K562 (cell line): ENCODE results near the gene CEBPE. TPM values are rescaled to one million over a fixed set of nuclear protein-coding genes. Genes with fewer than 3 reads are reported as not detected.
A peak's percentile ranks its signal among the peaks of the same experiment; 100 is the strongest.

Experiments
- CXXC5 ChIP-seq: fragments of 250-450 bp; sonication (Bioruptor Pico); IDR thresholded peaks from 2 replicates; pipeline ENCODE4 v1.8.0; 2022; ENCODE audit warnings: inconsistent platforms, mild to moderate bottlenecking, moderate library complexity
- DPF2 ChIP-seq: fragments of 450-650 bp; IDR thresholded peaks from 2 replicates; pipeline ENCODE4 v1.6.1; 2016
- FOXJ3 ChIP-seq: sonication (generic); formaldehyde crosslinking; IDR thresholded peaks from 2 replicates; pipeline ENCODE4 v1.4.0; 2020; ENCODE audit warnings: mild to moderate bottlenecking, missing genetic modification reagents
- GATA2 ChIP-seq: sonication (generic); formaldehyde crosslinking; IDR thresholded peaks from 2 replicates; pipeline ENCODE4 v1.4.0; 2020; ENCODE audit warnings: mild to moderate bottlenecking, missing genetic modification reagents
- HNRNPH1 ChIP-seq: fragments of 200-400 bp; formaldehyde crosslinking; optimal IDR thresholded peaks from 2 replicates; pipeline ENCODE3; 2017; ENCODE audit warnings: low read depth, mild to moderate bottlenecking, low read length, moderate library complexity
- KLF13 ChIP-seq: fragments of 450-650 bp; IDR thresholded peaks from 2 replicates; pipeline ENCODE4 v1.6.1; 2016; ENCODE audit warnings: missing genetic modification characterization, low read depth, mild to moderate bottlenecking, missing compliant biosample characterization, moderate library complexity, borderline replicate concordance
- MEF2D ChIP-seq: conservative IDR thresholded peaks from 2 replicates; pipeline ENCODE4 v1.6.1; 2016; ENCODE audit warnings: low read depth, missing genetic modification characterization, missing compliant biosample characterization
- NONO ChIP-seq, 2 experiments: fragments of 200-400 bp in 1 of 2; fragments of 450-650 bp in 1 of 2; formaldehyde crosslinking in 1 of 2; IDR thresholded peaks; 2 replicates each; pipeline ENCODE4 v1.6.1; 2017; ENCODE audit warnings: low read depth in 2 of 2, mild to moderate bottlenecking in 2 of 2, moderate library complexity in 2 of 2, low read length in 1 of 2
- POLR3G ChIP-seq: IDR thresholded peaks from 2 replicates; pipeline ENCODE4 v1.6.1; 2011; ENCODE audit not compliant: insufficient read length, insufficient replicate concordance; ENCODE audit errors: extremely low read depth
- PURB ChIP-seq: sonication (generic); formaldehyde crosslinking; IDR thresholded peaks from 2 replicates; pipeline ENCODE4 v1.9.0; 2021; ENCODE audit warnings: low read depth, mild to moderate bottlenecking, missing genetic modification reagents
- SIRT6 ChIP-seq: IDR thresholded peaks from one replicate; pipeline ENCODE4 v1.6.1; 2012; ENCODE audit warnings: low read depth, mild to moderate bottlenecking, control low read depth, inconsistent platforms, low read length, moderate library complexity
- SMARCA4 ChIP-seq: fragments of 450-650 bp; IDR thresholded peaks from 2 replicates; pipeline ENCODE4 v1.6.1; 2016
- TRIM28 ChIP-seq: fragments of 450-650 bp; IDR thresholded peaks from 2 replicates; pipeline ENCODE4 v1.6.1; 2017
- ZKSCAN1 ChIP-seq: fragments of 150-350 bp; IDR thresholded peaks from 2 replicates; pipeline ENCODE4 v1.6.1; 2016; ENCODE audit warnings: low read depth, low read length
- ZKSCAN3 ChIP-seq: fragments of 250-450 bp; sonication (Bioruptor Pico); IDR thresholded peaks from 2 replicates; pipeline ENCODE4 v1.4.0; 2020
- ZNF41 ChIP-seq: fragments of 250-450 bp; sonication (Bioruptor Pico); conservative IDR thresholded peaks from 2 replicates; pipeline ENCODE4 v1.4.0; 2020; ENCODE audit warnings: mild to moderate bottlenecking
- ZNF445 ChIP-seq: fragments of 250-450 bp; sonication (Bioruptor Pico); IDR thresholded peaks from 2 replicates; pipeline ENCODE4 v1.4.0; 2020; ENCODE audit warnings: low read depth, mild to moderate bottlenecking, moderate library complexity
- ZNF507 ChIP-seq: conservative IDR thresholded peaks from 2 replicates; pipeline ENCODE4 v1.6.1; 2017; ENCODE audit warnings: missing genetic modification characterization, missing compliant biosample characterization
- polyA plus RNA-seq, 8 experiments: library from polyadenylated mRNA; depleted of rRNA in 4 of 8; stranded (reverse) in 5 of 8; unstranded in 3 of 8; fragments of >200 nt; fragmentation: Nextera tagmentation in 2 of 8; fragmentation: Illumina TruSeq in 1 of 8; extraction: Ambion mirVana in 2 of 8; extraction: Trizol in 1 of 8; gene quantifications; 2 replicates each; pipeline versions ENCODE4 v1.2.1 to v1.2.3, GENCODE V29; 2011 to 2014; ENCODE audit warnings: inconsistent platforms in 1 of 8, missing spikeins in 1 of 8
- total RNA-seq, 7 experiments: library from RNA; depleted of rRNA in 6 of 7; stranded (reverse); fragments of >200 nt in 6 of 7; fragmentation: Illumina TruSeq in 2 of 7; extraction: Trizol in 2 of 7; gene quantifications; 2 replicates each; pipeline versions ENCODE4 v1.2.1 to v1.2.3, GENCODE V29; 2011 to 2021; ENCODE audit warnings: low replicate concordance in 1 of 7
- TF ChIP-seq, protein P1 (sequence below): sonication (generic); formaldehyde crosslinking; IDR thresholded peaks from 2 replicates; pipeline ENCODE4 v1.8.0; 2023; ENCODE audit warnings: mild to moderate bottlenecking, missing genetic modification reagents
- TF ChIP-seq, protein P2 (sequence below): sonication (generic); IDR thresholded peaks from 2 replicates; pipeline ENCODE4 v1.6.1; 2016
- TF ChIP-seq, protein P3 (sequence below): fragments of 200-800 bp; sonication (Bioruptor generic); IDR thresholded peaks from 2 replicates; pipeline ENCODE4 v1.6.1; 2016; ENCODE audit warnings: missing genetic modification characterization, missing compliant biosample characterization

The CEBPE gene
- total and polyA plus RNA-seq, 9 of the 15 experiments (the other 6 are each of a cell fraction or from before 2014, with no cell fraction given): 0.09 to 0.15 (median 0.13) TPM; not detected in 6

DNA sequence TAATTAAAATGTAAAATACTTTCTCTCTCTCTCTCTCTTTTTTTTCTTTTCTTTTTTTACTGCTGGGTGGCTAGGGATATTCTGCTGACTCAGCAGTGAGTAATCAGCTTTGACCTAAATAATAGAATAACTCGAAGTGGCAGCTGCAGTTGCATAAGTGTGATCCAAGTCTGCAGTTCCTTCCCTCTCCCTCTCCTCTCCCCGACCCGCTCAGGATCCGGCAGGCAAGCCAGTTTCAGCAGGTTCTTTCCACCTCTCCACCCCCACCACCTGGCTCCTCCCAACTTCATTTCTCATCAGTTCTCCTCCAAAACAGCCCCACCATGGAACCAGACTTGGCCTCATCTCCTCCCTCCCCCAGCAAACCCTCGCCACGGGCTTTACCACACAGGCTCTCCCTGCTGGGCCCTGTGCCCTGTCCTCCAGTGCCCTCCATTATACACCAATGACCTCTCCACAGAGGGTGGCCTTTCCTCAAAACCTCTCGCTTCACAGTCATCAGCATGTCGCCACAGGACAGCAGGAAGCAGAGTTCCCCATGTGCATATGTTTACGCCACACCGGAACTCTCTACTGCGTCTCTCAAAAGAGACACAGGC, 42.0 kb upstream of the CEBPE start (continued):
- TF ChIP-seq, protein P1, sequence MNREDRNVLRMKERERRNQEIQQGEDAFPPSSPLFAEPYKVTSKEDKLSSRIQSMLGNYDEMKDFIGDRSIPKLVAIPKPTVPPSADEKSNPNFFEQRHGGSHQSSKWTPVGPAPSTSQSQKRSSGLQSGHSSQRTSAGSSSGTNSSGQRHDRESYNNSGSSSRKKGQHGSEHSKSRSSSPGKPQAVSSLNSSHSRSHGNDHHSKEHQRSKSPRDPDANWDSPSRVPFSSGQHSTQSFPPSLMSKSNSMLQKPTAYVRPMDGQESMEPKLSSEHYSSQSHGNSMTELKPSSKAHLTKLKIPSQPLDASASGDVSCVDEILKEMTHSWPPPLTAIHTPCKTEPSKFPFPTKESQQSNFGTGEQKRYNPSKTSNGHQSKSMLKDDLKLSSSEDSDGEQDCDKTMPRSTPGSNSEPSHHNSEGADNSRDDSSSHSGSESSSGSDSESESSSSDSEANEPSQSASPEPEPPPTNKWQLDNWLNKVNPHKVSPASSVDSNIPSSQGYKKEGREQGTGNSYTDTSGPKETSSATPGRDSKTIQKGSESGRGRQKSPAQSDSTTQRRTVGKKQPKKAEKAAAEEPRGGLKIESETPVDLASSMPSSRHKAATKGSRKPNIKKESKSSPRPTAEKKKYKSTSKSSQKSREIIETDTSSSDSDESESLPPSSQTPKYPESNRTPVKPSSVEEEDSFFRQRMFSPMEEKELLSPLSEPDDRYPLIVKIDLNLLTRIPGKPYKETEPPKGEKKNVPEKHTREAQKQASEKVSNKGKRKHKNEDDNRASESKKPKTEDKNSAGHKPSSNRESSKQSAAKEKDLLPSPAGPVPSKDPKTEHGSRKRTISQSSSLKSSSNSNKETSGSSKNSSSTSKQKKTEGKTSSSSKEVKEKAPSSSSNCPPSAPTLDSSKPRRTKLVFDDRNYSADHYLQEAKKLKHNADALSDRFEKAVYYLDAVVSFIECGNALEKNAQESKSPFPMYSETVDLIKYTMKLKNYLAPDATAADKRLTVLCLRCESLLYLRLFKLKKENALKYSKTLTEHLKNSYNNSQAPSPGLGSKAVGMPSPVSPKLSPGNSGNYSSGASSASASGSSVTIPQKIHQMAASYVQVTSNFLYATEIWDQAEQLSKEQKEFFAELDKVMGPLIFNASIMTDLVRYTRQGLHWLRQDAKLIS (CRISPR knock-in tag): no peak
- TF ChIP-seq SIRT6 (no peak), PURB (no peak), MEF2D (tag) (no peak), TRIM28 (peak; percentile 46; the same call in 1 of the 2 replicates), HNRNPH1 (no peak), KLF13 (tag) (no peak), POLR3G (no peak), ZKSCAN1 (no peak), NONO (IDR thresholded peaks at IDR 0.05; ENCODE audit: low read depth in 2 of 2, low read length in 1 of 2) (no peak), CXXC5 (CRISPR knock-in tag) (peak; percentile 40; the same call in 1 of the 2 replicates), ZNF445 (no peak), ZNF41 (CRISPR knock-in tag) (no peak), ZKSCAN3 (CRISPR knock-in tag) (no peak), SMARCA4 (peak; percentile 83; the same call in 1 of the 2 replicates), DPF2 (peak; percentile 91), GATA2 (no peak), FOXJ3 (CRISPR knock-in tag) (no peak), ZNF507 (tag) (no peak)
- TF ChIP-seq, protein P2, sequence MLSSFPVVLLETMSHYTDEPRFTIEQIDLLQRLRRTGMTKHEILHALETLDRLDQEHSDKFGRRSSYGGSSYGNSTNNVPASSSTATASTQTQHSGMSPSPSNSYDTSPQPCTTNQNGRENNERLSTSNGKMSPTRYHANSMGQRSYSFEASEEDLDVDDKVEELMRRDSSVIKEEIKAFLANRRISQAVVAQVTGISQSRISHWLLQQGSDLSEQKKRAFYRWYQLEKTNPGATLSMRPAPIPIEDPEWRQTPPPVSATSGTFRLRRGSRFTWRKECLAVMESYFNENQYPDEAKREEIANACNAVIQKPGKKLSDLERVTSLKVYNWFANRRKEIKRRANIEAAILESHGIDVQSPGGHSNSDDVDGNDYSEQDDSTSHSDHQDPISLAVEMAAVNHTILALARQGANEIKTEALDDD: no peak
- TF ChIP-seq, protein P3, sequence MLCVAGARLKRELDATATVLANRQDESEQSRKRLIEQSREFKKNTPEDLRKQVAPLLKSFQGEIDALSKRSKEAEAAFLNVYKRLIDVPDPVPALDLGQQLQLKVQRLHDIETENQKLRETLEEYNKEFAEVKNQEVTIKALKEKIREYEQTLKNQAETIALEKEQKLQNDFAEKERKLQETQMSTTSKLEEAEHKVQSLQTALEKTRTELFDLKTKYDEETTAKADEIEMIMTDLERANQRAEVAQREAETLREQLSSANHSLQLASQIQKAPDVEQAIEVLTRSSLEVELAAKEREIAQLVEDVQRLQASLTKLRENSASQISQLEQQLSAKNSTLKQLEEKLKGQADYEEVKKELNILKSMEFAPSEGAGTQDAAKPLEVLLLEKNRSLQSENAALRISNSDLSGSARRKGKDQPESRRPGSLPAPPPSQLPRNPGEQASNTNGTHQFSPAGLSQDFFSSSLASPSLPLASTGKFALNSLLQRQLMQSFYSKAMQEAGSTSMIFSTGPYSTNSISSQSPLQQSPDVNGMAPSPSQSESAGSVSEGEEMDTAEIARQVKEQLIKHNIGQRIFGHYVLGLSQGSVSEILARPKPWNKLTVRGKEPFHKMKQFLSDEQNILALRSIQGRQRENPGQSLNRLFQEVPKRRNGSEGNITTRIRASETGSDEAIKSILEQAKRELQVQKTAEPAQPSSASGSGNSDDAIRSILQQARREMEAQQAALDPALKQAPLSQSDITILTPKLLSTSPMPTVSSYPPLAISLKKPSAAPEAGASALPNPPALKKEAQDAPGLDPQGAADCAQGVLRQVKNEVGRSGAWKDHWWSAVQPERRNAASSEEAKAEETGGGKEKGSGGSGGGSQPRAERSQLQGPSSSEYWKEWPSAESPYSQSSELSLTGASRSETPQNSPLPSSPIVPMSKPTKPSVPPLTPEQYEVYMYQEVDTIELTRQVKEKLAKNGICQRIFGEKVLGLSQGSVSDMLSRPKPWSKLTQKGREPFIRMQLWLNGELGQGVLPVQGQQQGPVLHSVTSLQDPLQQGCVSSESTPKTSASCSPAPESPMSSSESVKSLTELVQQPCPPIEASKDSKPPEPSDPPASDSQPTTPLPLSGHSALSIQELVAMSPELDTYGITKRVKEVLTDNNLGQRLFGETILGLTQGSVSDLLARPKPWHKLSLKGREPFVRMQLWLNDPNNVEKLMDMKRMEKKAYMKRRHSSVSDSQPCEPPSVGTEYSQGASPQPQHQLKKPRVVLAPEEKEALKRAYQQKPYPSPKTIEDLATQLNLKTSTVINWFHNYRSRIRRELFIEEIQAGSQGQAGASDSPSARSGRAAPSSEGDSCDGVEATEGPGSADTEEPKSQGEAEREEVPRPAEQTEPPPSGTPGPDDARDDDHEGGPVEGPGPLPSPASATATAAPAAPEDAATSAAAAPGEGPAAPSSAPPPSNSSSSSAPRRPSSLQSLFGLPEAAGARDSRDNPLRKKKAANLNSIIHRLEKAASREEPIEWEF (CRISPR knock-in tag): no peak
